Omental fat pad (tissue), 4 donors: ENCODE measurements around the gene PWWP2B. TPM values are rescaled to one million over a fixed set of nuclear protein-coding genes. Genes with fewer than 3 reads are reported as not detected.

Experiments used
- ATAC-seq: fragments of 150-250 bp; one replicate; pipeline ENCODE4 v1.9.1; 2016; ENCODE audit warnings: mild to moderate bottlenecking, moderate library complexity; ENCODE audit not compliant: low FRiP score
- DNase-seq: peaks from one replicate; pipeline ENCODE4 v3.0.0-alpha.2; 2019; ENCODE audit warnings: low spot score
- CTCF ChIP-seq, 3 donors: fragments of 450-650 bp; IDR thresholded peaks; one replicate each; pipeline ENCODE4 v1.5.1; 2016 to 2017; ENCODE audit warnings: antibody characterized with exemption in 3 of 3, mild to moderate bottlenecking in 3 of 3, moderate library complexity in 2 of 3
- total RNA-seq, 4 donors: library from RNA; depleted of rRNA; stranded (reverse); fragments of >200 nt; gene quantifications; one replicate each; pipeline ENCODE4 v1.1.0, GENCODE V29; 2016

The PWWP2B gene
- total RNA-seq, 4 donors from 2014 or later: 6.0 to 24.4 (median 12.2) TPM

DNA sequence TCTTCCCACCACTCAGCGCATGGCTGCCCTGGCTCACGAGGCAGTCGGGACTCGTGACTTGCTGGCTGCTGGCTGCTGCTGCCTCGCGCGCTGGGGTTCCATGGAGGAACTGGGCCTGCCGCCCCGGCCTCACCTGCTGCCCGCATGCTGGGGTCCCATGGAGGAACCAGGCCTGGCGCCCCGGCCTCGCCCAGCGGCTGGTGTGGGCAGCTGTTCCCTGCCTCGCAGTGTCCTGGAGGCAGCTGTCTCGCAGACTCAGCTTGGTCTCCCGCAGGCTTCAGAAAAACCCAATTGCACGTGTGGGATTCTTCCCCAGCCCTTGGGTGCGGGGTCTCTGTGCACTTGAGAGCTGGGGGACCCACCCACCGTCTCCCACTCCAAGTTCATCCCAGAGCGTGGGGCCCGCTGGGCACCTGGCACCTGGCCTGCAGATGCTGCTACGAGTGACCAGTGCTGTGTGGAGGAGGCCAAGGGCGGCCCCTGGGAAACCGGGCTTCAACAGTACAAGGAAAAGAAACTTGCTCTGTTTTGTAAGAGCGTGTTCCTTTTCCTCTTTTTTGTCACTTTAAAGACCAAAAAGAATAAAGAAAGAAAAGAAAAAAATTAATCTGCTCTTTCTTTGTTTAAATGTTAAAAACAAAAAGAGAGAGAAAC lies 20.4 kb downstream of the PWWP2B start:
- ATAC-seq (no peak), DNase-seq (no peak)
- TF ChIP-seq CTCF (IDR thresholded peaks at IDR 0.05): no peak

DNA sequence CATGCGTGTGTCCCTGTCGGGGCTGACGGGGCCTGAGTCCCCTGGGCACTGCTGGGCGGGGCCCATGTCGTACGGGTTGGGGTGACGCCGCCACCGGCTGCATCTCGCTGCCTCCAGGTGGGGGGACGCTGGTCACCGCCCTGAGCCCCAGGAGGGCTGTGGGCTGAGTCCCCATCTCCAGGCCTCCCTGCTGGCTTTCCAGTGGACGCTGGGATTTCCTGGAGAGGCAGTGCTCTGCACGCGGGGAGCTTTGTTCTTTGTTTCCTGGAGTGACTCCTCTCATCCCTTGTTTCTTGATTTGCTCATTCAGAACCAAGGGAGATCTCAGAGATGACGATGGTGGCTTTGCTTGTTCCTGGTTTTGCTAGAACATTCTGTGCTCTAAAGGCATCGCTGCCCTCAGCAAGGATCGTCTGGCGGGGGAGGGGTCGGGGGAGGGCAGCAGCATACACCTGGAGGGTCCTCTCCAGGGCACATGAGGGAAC lies 21.0 kb downstream of the PWWP2B start:
- no peak for TF ChIP-seq CTCF (IDR thresholded peaks at IDR 0.05)
- DNase-seq: no peak
- ATAC-seq: no peak

- ATAC-seq (no peak), DNase-seq (no peak)
- no peak for TF ChIP-seq CTCF (IDR thresholded peaks at IDR 0.05)
Measured at GRCh38 chr10:132418527-132419416, 21.8 kb downstream of the PWWP2B start.

DNA sequence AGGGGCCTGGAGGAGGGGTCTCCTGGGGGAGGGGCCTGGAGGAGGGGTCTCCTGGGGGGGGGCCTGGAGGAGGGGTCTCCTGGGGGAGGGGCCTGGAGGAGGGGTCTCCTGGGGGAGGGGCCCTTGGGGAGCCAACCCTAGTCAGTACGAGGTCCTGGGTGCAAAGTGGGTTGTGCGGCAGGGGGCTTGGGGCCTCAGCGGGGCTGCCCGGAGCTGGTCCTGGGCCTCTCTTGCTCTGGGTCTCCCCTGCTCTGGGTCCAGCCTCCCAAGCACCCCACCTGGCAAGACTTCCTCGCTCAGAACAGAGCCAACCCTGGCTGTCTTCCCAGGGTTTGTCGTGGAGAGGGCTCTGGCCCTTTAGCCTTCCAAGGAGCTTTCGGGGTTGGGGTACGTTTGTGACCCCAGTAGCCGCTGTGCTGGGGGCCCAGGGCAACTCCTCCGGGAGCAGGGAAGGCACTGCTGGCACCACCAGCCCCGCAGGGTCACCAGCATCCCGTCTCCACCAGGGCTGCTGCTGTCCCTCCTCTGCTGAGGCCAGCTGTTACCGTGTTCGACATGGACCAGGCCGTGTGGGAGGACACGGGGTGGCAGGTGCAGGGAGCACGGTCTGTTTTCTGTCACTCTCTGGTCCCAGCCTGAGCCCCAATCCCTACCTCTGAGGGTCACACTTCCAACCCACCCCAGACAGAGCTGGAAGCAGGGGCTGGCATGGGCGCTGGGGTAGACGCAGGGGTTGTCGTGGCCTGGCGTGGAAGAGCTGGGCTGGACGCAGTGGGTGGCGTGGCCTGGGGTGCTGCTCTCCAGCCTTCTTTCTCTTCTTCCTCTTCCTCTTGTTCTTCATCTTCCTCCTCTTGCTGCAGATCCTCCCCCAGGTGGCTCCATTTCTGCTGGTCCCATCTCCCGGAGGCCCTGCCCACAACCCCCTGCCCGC lies 22.8 kb downstream of the PWWP2B start:
- ATAC-seq: no peak
- no peak for TF ChIP-seq CTCF (IDR thresholded peaks at IDR 0.05)

GRCh38 chr10:132420469-132420980 lies 23.5 kb downstream of the PWWP2B start:
- ATAC-seq (no peak), DNase-seq (no peak)
- TF ChIP-seq CTCF (IDR thresholded peaks at IDR 0.05): no peak

More for the DNA sequence above, 22.8 kb downstream of the PWWP2B start:
- no peak for DNase-seq
